Mesendoderm (in vitro differentiated cells): ENCODE results near the gene PGBD5.

Experiments
- DNase-seq: peaks from one replicate; pipeline ENCODE4 v3.0.0; 2013
- H2AK5ac ChIP-seq: 2 replicates; pipeline ENCODE4 v1.6.1; 2013; ENCODE audit warnings: low read length, inconsistent platforms
- H2BK120ac ChIP-seq: 2 replicates; pipeline ENCODE4 v1.6.1; 2013; ENCODE audit warnings: low read depth, mild to moderate bottlenecking, low read length, moderate library complexity, mixed read lengths
- H2BK15ac ChIP-seq: replicated peaks from 2 replicates; pipeline ENCODE4 v1.6.1; 2013; ENCODE audit warnings: low read depth, mild to moderate bottlenecking, moderate library complexity
- H2BK5ac ChIP-seq: 2 replicates; pipeline ENCODE4 v1.6.1; 2013; ENCODE audit warnings: low read length, inconsistent platforms
- H3K18ac ChIP-seq: 2 replicates; pipeline ENCODE4 v1.6.1; 2013; ENCODE audit warnings: mild to moderate bottlenecking, low read length, mixed read lengths
- H3K23ac ChIP-seq: one replicate; pipeline ENCODE4 v1.6.1; 2013; ENCODE audit warnings: low read length
- H3K27ac ChIP-seq: 2 replicates; pipeline ENCODE4 v1.5.1; 2013; ENCODE audit warnings: low read depth, mild to moderate bottlenecking, inconsistent platforms, low read length, moderate library complexity
- H3K27me3 ChIP-seq: 2 replicates; pipeline ENCODE4 v1.6.1; 2013; ENCODE audit warnings: low read length, control low read depth, mild to moderate bottlenecking, inconsistent platforms; ENCODE audit not compliant: insufficient read depth, poor library complexity
- H3K36me3 ChIP-seq: 2 replicates; pipeline ENCODE4 v1.6.1; 2013; ENCODE audit warnings: low read length, inconsistent platforms; ENCODE audit not compliant: control insufficient read depth, insufficient read depth
- H3K4ac ChIP-seq: one replicate; pipeline ENCODE4 v1.6.1; 2013; ENCODE audit warnings: low read depth, mild to moderate bottlenecking, low read length, moderate library complexity
- H3K4me1 ChIP-seq: 2 replicates; pipeline ENCODE4 v1.6.1; 2013; ENCODE audit warnings: low read depth, low read length, inconsistent platforms; ENCODE audit not compliant: control insufficient read depth
- H3K4me2 ChIP-seq: 2 replicates; pipeline ENCODE4 v1.6.1; 2013; ENCODE audit warnings: low read length
- H3K4me3 ChIP-seq: 2 replicates; pipeline ENCODE4 v1.5.1; 2013; ENCODE audit warnings: mild to moderate bottlenecking, low read length
- H3K56ac ChIP-seq: one replicate; pipeline ENCODE4 v1.6.1; 2013; ENCODE audit warnings: low read length
- H3K79me1 ChIP-seq: 2 replicates; pipeline ENCODE4 v1.6.1; 2013; ENCODE audit warnings: low read length, inconsistent platforms
- H3K79me2 ChIP-seq: 2 replicates; pipeline ENCODE4 v1.6.1; 2013; ENCODE audit warnings: mild to moderate bottlenecking, low read length; ENCODE audit not compliant: control insufficient read depth, insufficient read depth
- H3K9ac ChIP-seq: 2 replicates; pipeline ENCODE4 v1.6.1; 2013; ENCODE audit warnings: low read length, inconsistent platforms
- H4K5ac ChIP-seq: one replicate; pipeline ENCODE4 v1.6.1; 2013; ENCODE audit warnings: low read length
- H4K8ac ChIP-seq: one replicate; pipeline ENCODE4 v1.6.1; 2013; ENCODE audit warnings: low read depth, mild to moderate bottlenecking, control low read depth, low read length, moderate library complexity
- WGBS: extraction: QIAGEN DNeasy Blood & Tissue Kit; methylation state at CpG from one replicate; pipeline ENCODE4 v1.1.7; 2013; ENCODE audit warnings: low lambda C conversion rate, missing lambda C conversion rate; ENCODE audit not compliant: insufficient coverage; ENCODE audit errors: extremely low coverage; 5-methylcytosine and 5-hydroxymethylcytosine counted together

Gene PGBD5

DNA sequence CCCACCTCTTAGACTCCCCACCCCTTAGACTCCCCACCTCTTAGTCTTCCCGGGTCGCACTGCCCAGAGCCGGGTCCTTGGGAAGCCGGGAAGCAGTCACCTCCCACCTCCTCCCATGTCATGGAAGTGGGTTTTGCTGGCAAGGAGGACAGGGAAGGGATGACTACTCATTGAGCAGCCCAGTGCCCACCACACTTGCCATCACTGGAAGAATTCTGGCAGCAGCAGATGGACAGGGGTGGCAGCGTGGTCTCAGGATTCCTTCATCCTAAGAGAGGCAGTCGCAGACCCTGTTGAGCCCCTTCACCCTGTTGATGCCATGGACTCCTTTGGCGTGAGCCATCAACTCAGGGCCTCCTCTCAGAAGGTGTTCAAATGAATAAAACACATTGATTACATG lies 140.8 kb downstream of the PGBD5 start:
- DNase-seq, result no peak
- Histone ChIP-seq H3K4me2 (no peak overlapping the region), H2BK120ac (no peak overlapping the region), H3K27me3 (no peaks in the 10 kb centered on the region), H2BK5ac (no peak overlapping the region), H3K36me3 (no peaks in the 10 kb centered on the region), H3K79me1 (no peaks in the 10 kb centered on the region), H2AK5ac (no peak overlapping the region), H3K18ac (no peak overlapping the region), H2BK15ac (no peak overlapping the region), H3K27ac (no peak overlapping the region), H3K4me3 (no peak overlapping the region), H4K5ac (no peak overlapping the region), H3K79me2 (no peaks in the 10 kb centered on the region), H4K8ac (no peak overlapping the region), H3K23ac (no peak overlapping the region), H3K56ac (no peak overlapping the region), H3K4ac (no peak overlapping the region), H3K9ac (no peak overlapping the region), H3K4me1 (no peaks in the 10 kb centered on the region)
- WGBS, result no CpG with 5 or more reads among the region's 7 CpGs

- Histone ChIP-seq H3K79me2 (no peaks in the 10 kb centered on the region), H4K8ac (no peak overlapping the region), H3K4ac (no peak overlapping the region), H3K4me2 (no peak overlapping the region), H3K79me1 (no peaks in the 10 kb centered on the region), H4K5ac (no peak overlapping the region), H3K18ac (no peak overlapping the region), H2BK15ac (no peak overlapping the region), H2BK5ac (no peak overlapping the region), H3K27ac (no peak overlapping the region), H3K9ac (no peak overlapping the region), H3K4me3 (no peak overlapping the region), H2AK5ac (no peak overlapping the region), H3K23ac (no peak overlapping the region), H3K4me1 (no peaks in the 10 kb centered on the region), H3K56ac (no peak overlapping the region), H3K27me3 (no peaks in the 10 kb centered on the region), H2BK120ac (no peak overlapping the region), H3K36me3 (no peaks in the 10 kb centered on the region)
- DNase-seq, result no peak
- no CpG with 5 or more reads among the region's 10 CpGs for WGBS
Measured at GRCh38 chr1:230284891-230285290, 141.2 kb downstream of the PGBD5 start.

GRCh38 chr1:230283678-230284077 lies 142.5 kb downstream of the PGBD5 start:
- no peak overlapping the region for H2AK5ac ChIP-seq
- H3K79me1 ChIP-seq, result no peaks in the 10 kb centered on the region
- no peak overlapping the region for H3K9ac ChIP-seq
- H3K18ac ChIP-seq, result no peak overlapping the region
- H3K4me2 ChIP-seq, result no peak overlapping the region
- no peak overlapping the region for H4K8ac ChIP-seq
- H3K23ac ChIP-seq, result no peak overlapping the region
- H3K56ac ChIP-seq, result no peak overlapping the region
- H2BK5ac ChIP-seq, result no peak overlapping the region
- H3K4ac ChIP-seq, result no peak overlapping the region
- no CpG with 5 or more reads among the region's 12 CpGs for WGBS
- DNase-seq, result no peak
- peaks cover 3% of the 10 kb centered on the region for H3K36me3 ChIP-seq
- H2BK15ac ChIP-seq, result no peak overlapping the region
- H3K4me1 ChIP-seq, result no peaks in the 10 kb centered on the region
- no peak overlapping the region for H2BK120ac ChIP-seq
- H3K4me3 ChIP-seq, result no peak overlapping the region
- no peaks in the 10 kb centered on the region for H3K27me3 ChIP-seq
- no peaks in the 10 kb centered on the region for H3K79me2 ChIP-seq
- no peak overlapping the region for H3K27ac ChIP-seq
- H4K5ac ChIP-seq, result no peak overlapping the region

GRCh38 chr1:230282157-230282556 lies 144.0 kb downstream of the PGBD5 start:
- Histone ChIP-seq H3K27me3 (no peaks in the 10 kb centered on the region), H2BK15ac (no peak overlapping the region), H2BK120ac (no peak overlapping the region), H3K18ac (no peak overlapping the region), H3K79me1 (no peaks in the 10 kb centered on the region), H3K36me3 (peaks cover 3% of the 10 kb centered on the region), H3K79me2 (no peaks in the 10 kb centered on the region), H4K8ac (no peak overlapping the region), H3K4ac (no peak overlapping the region), H2AK5ac (no peak overlapping the region), H4K5ac (no peak overlapping the region), H3K27ac (no peak overlapping the region), H3K4me3 (no peak overlapping the region), H3K4me2 (no peak overlapping the region), H3K23ac (no peak overlapping the region), H3K4me1 (no peaks in the 10 kb centered on the region), H2BK5ac (no peak overlapping the region), H3K9ac (no peak overlapping the region), H3K56ac (no peak overlapping the region)
- no peak for DNase-seq
- no CpG with 5 or more reads among the region's 3 CpGs for WGBS

DNA sequence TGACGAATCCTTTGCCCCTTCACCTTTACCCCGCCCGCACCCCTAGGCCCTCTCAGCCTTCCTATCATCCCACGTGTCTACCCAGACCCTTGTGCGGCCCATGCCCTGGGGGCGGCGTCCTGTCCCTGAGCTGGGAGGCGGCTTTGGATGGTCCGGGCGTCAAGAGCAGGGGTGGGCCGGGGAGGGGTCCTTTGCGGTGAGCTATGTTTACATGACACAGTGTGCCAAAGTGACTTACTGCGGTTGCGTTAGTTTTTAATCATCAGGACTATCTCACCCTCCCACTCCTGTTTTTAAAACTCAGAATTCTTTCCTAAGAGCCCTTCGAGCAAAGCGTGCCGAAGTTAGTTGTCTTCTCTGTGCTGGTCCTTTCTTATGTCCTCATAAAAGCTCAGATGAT lies 144.6 kb downstream of the PGBD5 start:
- H3K4me3 ChIP-seq, result no peak overlapping the region
- no peak overlapping the region for H2AK5ac ChIP-seq
- no peak overlapping the region for H3K18ac ChIP-seq
- no peaks in the 10 kb centered on the region for H3K4me1 ChIP-seq
- H3K36me3 ChIP-seq, result peaks cover 3% of the 10 kb centered on the region
- no peak overlapping the region for H4K5ac ChIP-seq
- no peak overlapping the region for H4K8ac ChIP-seq
- H3K27me3 ChIP-seq, result no peaks in the 10 kb centered on the region
- H3K4ac ChIP-seq, result no peak overlapping the region
- DNase-seq, result no peak
- H3K79me1 ChIP-seq, result no peaks in the 10 kb centered on the region
- H2BK120ac ChIP-seq, result no peak overlapping the region
- no peak overlapping the region for H3K27ac ChIP-seq
- H3K56ac ChIP-seq, result no peak overlapping the region
- no peak overlapping the region for H2BK5ac ChIP-seq
- WGBS, result no CpG with 5 or more reads among the region's 17 CpGs
- H3K79me2 ChIP-seq, result no peaks in the 10 kb centered on the region
- no peak overlapping the region for H2BK15ac ChIP-seq
- H3K9ac ChIP-seq, result no peak overlapping the region
- no peak overlapping the region for H3K4me2 ChIP-seq
- no peak overlapping the region for H3K23ac ChIP-seq

GRCh38 chr1:230280906-230281413 lies 145.2 kb downstream of the PGBD5 start:
- Histone ChIP-seq H3K4me1 (no peaks in the 10 kb centered on the region), H2BK120ac (no peak overlapping the region), H3K4me2 (no peak overlapping the region), H2AK5ac (no peak overlapping the region), H3K27me3 (no peaks in the 10 kb centered on the region), H3K18ac (no peak overlapping the region), H2BK5ac (no peak overlapping the region), H3K79me1 (no peaks in the 10 kb centered on the region), H3K4me3 (no peak overlapping the region), H3K4ac (no peak overlapping the region), H3K27ac (no peak overlapping the region), H4K5ac (no peak overlapping the region), H3K79me2 (no peaks in the 10 kb centered on the region), H3K23ac (no peak overlapping the region), H3K36me3 (peaks cover 3% of the 10 kb centered on the region), H2BK15ac (no peak overlapping the region), H4K8ac (no peak overlapping the region), H3K9ac (no peak overlapping the region), H3K56ac (no peak overlapping the region)
- DNase-seq, result no peak
- no CpG with 5 or more reads among the region's 23 CpGs for WGBS
